ENCODE measurements around the gene ELAPOR1.
"Not testable (repeated sequence)": the region's sequence is repeated elsewhere in the genome, so short reads cannot be mapped to it uniquely, and the experiment has no call there.

Gene ELAPOR1

DNA sequence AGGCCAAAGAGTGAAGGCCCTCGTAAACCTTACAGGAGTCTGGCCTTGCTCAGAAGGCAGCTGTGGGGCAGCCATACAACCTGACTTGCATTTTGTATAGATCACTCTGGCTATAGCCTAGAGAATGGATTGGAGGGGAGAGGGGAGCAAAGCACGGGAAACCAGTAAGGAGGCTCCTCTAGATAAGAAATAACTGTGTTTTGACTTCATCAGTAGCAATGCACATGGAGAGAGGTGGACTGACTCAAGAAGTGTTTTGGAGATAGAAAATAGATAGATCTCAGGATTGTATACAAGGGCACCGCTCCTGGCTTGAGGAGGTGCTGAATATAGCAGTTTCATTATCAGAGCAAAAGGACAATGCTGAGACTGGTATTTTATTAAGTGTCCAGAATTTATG lies 26.5 kb downstream of the ELAPOR1 start:
- no peak for DNase-seq

GRCh38 chr1:109142260-109142659 lies 28.3 kb downstream of the ELAPOR1 start:
- DNase-seq: no peak

DNA sequence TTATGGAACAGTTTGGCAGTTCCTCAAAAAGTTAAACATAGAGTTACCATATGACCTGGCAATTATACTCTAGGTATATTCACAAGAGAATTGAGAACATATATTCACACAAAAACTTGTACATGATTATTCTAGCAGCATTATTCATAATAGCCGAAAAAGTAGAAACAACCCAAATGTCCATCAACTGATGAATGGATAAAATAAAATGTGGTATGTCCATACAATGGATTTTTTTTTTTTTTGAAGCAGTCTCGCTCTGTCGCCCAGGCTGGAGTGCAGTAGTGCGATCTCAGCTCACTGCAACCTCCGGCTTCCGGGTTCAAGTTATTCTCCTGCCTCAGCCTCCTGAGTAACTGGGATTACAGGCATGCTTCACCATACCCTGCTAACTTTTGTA lies 28.8 kb downstream of the ELAPOR1 start:
- not testable (repeated sequence) for DNase-seq

- no peak for DNase-seq
Measured at GRCh38 chr1:109148987-109149561, 35.2 kb downstream of the ELAPOR1 start.

- no peak for DNase-seq
Measured at GRCh38 chr1:109149874-109150601, 36.1 kb downstream of the ELAPOR1 start.

- no peak for DNase-seq
Measured at GRCh38 chr1:109151146-109151990, 37.5 kb downstream of the ELAPOR1 start.

DNA sequence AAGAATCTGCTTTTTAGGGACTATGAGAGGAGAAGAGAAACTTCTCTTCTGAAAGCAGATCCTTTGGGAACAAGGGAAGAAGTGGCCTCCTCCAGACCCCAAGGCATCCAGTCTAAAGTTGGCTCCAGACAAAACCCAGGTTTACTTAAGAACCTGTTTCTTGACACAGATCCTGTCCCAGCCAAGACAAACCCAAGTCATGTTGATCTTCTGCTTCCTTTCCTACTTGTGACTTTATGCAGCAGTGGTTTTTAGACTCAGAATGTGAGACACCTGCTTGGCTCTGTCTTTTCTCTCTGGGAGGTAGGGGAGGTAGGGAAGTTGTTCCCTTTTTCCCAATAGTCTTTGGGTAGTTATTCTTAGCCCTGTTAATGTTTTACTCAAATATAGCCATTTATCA lies 38.3 kb downstream of the ELAPOR1 start:
- no peak for DNase-seq

DNA sequence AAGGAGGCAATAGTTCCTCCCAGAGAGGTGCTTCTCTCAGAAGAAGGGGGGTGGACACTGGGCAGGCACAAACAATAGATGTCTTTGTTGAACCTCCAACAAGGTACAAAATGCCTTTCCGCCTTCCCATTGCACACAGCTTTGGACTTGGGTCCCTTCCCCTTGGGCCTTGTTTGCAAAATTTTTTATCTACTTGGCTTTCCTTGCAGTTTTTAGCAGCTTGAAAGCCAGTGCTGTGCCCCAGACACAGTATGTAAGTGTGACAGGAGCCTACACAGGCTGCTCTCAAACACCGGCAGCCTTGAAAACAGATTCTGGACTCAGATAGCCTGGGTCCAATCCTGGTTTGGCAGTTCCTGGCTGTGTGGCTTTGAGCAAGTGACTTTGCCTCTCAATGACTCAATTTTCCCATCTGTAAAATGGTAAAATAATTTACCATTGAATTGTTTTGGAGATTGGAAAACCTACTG lies 43.0 kb downstream of the ELAPOR1 start:
- no peak for DNase-seq

DNA sequence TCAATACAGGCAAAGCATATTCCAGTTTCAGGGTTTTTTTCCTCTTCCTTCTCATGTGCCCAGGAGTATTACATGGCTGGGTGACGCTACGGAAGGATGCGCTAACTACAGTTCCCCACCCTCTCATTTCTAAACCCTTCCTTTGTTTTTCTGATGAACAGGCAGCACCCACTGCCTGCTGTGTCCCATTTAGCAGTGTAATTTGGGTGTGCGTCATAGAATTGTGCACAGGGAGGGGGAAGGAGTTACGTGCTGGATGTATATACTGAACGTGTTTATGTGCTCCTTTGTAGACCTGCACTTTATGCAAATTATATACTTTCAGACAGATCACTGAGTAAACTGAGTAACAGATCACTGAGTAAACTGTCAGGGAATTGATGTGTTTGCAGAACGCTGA lies 44.5 kb downstream of the ELAPOR1 start:
- DNase-seq: no peak

DNA sequence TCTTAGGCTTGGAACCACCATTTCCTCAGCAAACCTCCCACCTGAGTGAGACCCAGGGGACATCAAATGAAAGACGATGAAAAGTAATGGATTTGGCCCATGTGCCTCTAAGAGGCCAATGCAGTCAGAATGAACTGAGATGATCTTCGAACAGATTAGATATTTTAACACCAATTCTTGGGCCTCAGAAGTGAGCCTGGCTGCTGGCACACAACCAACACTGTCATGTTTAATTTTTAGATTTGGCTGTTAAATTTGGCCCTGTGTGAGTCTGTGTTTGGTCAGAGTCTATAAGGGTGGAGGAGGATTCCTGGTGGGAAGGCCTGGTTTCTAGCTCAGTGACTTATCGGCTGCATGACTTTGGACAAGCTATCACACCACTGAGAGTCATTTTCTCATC lies 45.4 kb downstream of the ELAPOR1 start:
- no peak for DNase-seq

- no peak for DNase-seq
Measured at GRCh38 chr1:109160071-109160840, 46.3 kb downstream of the ELAPOR1 start.

GRCh38 chr1:109161858-109162606 lies 48.1 kb downstream of the ELAPOR1 start:
- no peak for DNase-seq

- no peak for DNase-seq
Measured at GRCh38 chr1:109162626-109163025, 48.7 kb downstream of the ELAPOR1 start.

- DNase-seq: no peak
Measured at GRCh38 chr1:109163551-109163950, 49.6 kb downstream of the ELAPOR1 start.

Data from DMS79 treated with DMSO at 0.1 percent for 48 hours (cell line).